H9 (cell line): Measurements from ENCODE around the gene TOR3A. TPM values are rescaled to one million over a fixed set of nuclear protein-coding genes. Genes with fewer than 3 reads are reported as not detected.

Source experiments
- DNase-seq: peaks from one replicate; pipeline ENCODE4 v3.0.0-alpha.2; 2017
- H2AFZ ChIP-seq: one replicate; pipeline ENCODE4 v1.6.1; 2013; ENCODE audit warnings: mild to moderate bottlenecking, low read length, control low read depth, moderate library complexity
- H2AK5ac ChIP-seq: 2 replicates; pipeline ENCODE4 v1.6.1; 2013; ENCODE audit warnings: low read length, control low read depth, mixed read lengths; ENCODE audit not compliant: insufficient read length
- H2BK120ac ChIP-seq: one replicate; pipeline ENCODE4 v1.6.1; 2013; ENCODE audit warnings: low read depth, mild to moderate bottlenecking, low read length, control low read depth, inconsistent platforms; ENCODE audit not compliant: poor library complexity, severe bottlenecking
- H2BK12ac ChIP-seq: 2 replicates; pipeline ENCODE4 v1.6.1; 2013; ENCODE audit warnings: low read length, control low read depth, mixed read lengths, low read depth; ENCODE audit not compliant: insufficient read length
- H2BK15ac ChIP-seq: 2 replicates; pipeline ENCODE4 v1.6.1; 2013; ENCODE audit warnings: low read depth, low read length, control low read depth
- H2BK20ac ChIP-seq: one replicate; pipeline ENCODE4 v1.6.1; 2013; ENCODE audit warnings: low read depth, mild to moderate bottlenecking, low read length, control low read depth, inconsistent platforms; ENCODE audit not compliant: poor library complexity, severe bottlenecking
- H2BK5ac ChIP-seq: 2 replicates; pipeline ENCODE4 v1.6.1; 2013; ENCODE audit warnings: low read length, control low read depth, mixed read lengths; ENCODE audit not compliant: insufficient read length
- H3K14ac ChIP-seq: 2 replicates; pipeline ENCODE4 v1.6.1; 2013; ENCODE audit warnings: low read length, control low read depth; ENCODE audit not compliant: insufficient read depth
- H3K18ac ChIP-seq: 2 replicates; pipeline ENCODE4 v1.6.1; 2013; ENCODE audit warnings: low read depth, mild to moderate bottlenecking, mixed read lengths, low read length, control low read depth; ENCODE audit not compliant: insufficient read length
- H3K23ac ChIP-seq: 2 replicates; pipeline ENCODE4 v1.6.1; 2013; ENCODE audit warnings: low read length, control low read depth, mixed read lengths, low read depth; ENCODE audit not compliant: insufficient read length
- H3K23me2 ChIP-seq: 2 replicates; pipeline ENCODE4 v1.6.1; 2013; ENCODE audit warnings: low read depth, mild to moderate bottlenecking, mixed read lengths, low read length, control low read depth; ENCODE audit not compliant: insufficient read length, poor library complexity, severe bottlenecking
- H3K27ac ChIP-seq: 2 replicates; pipeline ENCODE4 v1.5.1; 2013; ENCODE audit warnings: low read length, control low read depth, mixed read lengths, low read depth; ENCODE audit not compliant: insufficient read length
- H3K27me3 ChIP-seq: 2 replicates; pipeline ENCODE4 v1.6.1; 2013; ENCODE audit warnings: low read length, control low read depth, inconsistent platforms; ENCODE audit not compliant: insufficient read depth
- H3K4ac ChIP-seq: 2 replicates; pipeline ENCODE4 v1.6.1; 2013; ENCODE audit warnings: low read depth, mild to moderate bottlenecking, control low read depth, inconsistent platforms, low read length, moderate library complexity
- H3K4me1 ChIP-seq: 2 replicates; pipeline ENCODE4 v1.6.1; 2013; ENCODE audit warnings: low read length, control low read depth, inconsistent platforms; ENCODE audit not compliant: insufficient read depth
- H3K4me2 ChIP-seq: 2 replicates; pipeline ENCODE4 v1.6.1; 2013; ENCODE audit warnings: low read length, control low read depth, mixed read lengths; ENCODE audit not compliant: insufficient read length, insufficient read depth
- H3K56ac ChIP-seq: 2 replicates; pipeline ENCODE4 v1.6.1; 2013; ENCODE audit warnings: low read depth, mild to moderate bottlenecking, mixed read lengths, low read length, control low read depth; ENCODE audit not compliant: insufficient read length
- H3K79me1 ChIP-seq: 2 replicates; pipeline ENCODE4 v1.6.1; 2013; ENCODE audit warnings: low read depth, mild to moderate bottlenecking, moderate library complexity, low read length, control low read depth, inconsistent platforms; ENCODE audit not compliant: insufficient read depth, poor library complexity, severe bottlenecking
- H3K79me2 ChIP-seq: 2 replicates; pipeline ENCODE4 v1.6.1; 2013; ENCODE audit warnings: low read length, control low read depth, inconsistent platforms; ENCODE audit not compliant: insufficient read depth
- H3K9ac ChIP-seq: 2 replicates; pipeline ENCODE4 v1.6.1; 2013; ENCODE audit warnings: low read length, control low read depth, mixed read lengths; ENCODE audit not compliant: insufficient read length; ENCODE audit errors: extremely low read depth
- H3K9me3 ChIP-seq: one replicate; pipeline ENCODE4 v1.6.1; 2013; ENCODE audit warnings: low read depth, low read length, inconsistent platforms; ENCODE audit not compliant: control insufficient read depth
- H3T11ph ChIP-seq: one replicate; pipeline ENCODE4 v1.6.1; 2013; ENCODE audit warnings: mild to moderate bottlenecking, low read length, control low read depth, inconsistent platforms
- H4K20me1 ChIP-seq: one replicate; pipeline ENCODE4 v1.6.1; 2013; ENCODE audit not compliant: control insufficient read depth, insufficient read length, insufficient read depth
- H4K5ac ChIP-seq: 2 replicates; pipeline ENCODE4 v1.6.1; 2013; ENCODE audit warnings: low read depth, mild to moderate bottlenecking, mixed read lengths, low read length, control low read depth; ENCODE audit not compliant: insufficient read length
- H4K8ac ChIP-seq: replicated peaks from 2 replicates; pipeline ENCODE4 v1.6.1; 2013; ENCODE audit warnings: low read length, control low read depth, mixed read lengths, low read depth; ENCODE audit not compliant: insufficient read length
- H4K91ac ChIP-seq: 2 replicates; pipeline ENCODE4 v1.6.1; 2013; ENCODE audit warnings: low read depth, mild to moderate bottlenecking, moderate library complexity, mixed read lengths, low read length, control low read depth; ENCODE audit not compliant: insufficient read length
- H3K27ac Mint-ChIP-seq, 3 experiments: 2 replicates in 2 of 3; 3 replicates in 1 of 3; pipeline ENCODE4 v1.8.0; 2020 to 2021; ENCODE audit warnings: mixed read lengths in 3 of 3, mild to moderate bottlenecking in 1 of 3, moderate library complexity in 1 of 3
- H3K27me3 Mint-ChIP-seq: 2 replicates; pipeline ENCODE4 v1.8.0; 2021; ENCODE audit warnings: low read depth, mild to moderate bottlenecking, moderate library complexity, mixed read lengths
- H3K36me3 Mint-ChIP-seq, 3 experiments: 2 replicates in 2 of 3; 3 replicates in 1 of 3; pipeline ENCODE4 v1.8.0; 2020 to 2021; ENCODE audit warnings: low read depth in 3 of 3, mixed read lengths in 3 of 3; ENCODE audit not compliant: insufficient read depth in 1 of 3
- H3K4me1 Mint-ChIP-seq, 2 experiments: 2 replicates each; pipeline ENCODE4 v1.8.0; 2020; ENCODE audit warnings: mixed read lengths in 2 of 2
- H3K4me3 Mint-ChIP-seq, 2 experiments: 2 replicates in 1 of 2; 3 replicates in 1 of 2; pipeline ENCODE4 v1.8.0; 2020 to 2021; ENCODE audit warnings: mild to moderate bottlenecking in 2 of 2, mixed read lengths in 2 of 2, moderate library complexity in 1 of 2
- H3K9me3 Mint-ChIP-seq, 2 experiments: 2 replicates in 1 of 2; 3 replicates in 1 of 2; pipeline ENCODE4 v1.8.0; 2020; ENCODE audit warnings: mild to moderate bottlenecking in 2 of 2, mixed read lengths in 2 of 2, moderate library complexity in 1 of 2
- WGBS: extraction: QIAGEN DNeasy Blood & Tissue Kit; methylation state at CpG from one replicate; pipeline ENCODE4 v1.1.7; 2013; ENCODE audit warnings: missing lambda C conversion rate, low lambda C conversion rate, mixed read lengths; ENCODE audit not compliant: insufficient read length; ENCODE audit errors: extremely low coverage; 5-methylcytosine and 5-hydroxymethylcytosine counted together
- long read RNA-seq: library from polyadenylated mRNA; unstranded; transcript quantifications from one replicate; pipeline ENCODE4 v2.0.0, GENCODE V29; 2020
- total RNA-seq: library from RNA; stranded (reverse); gene quantifications from 2 replicates; pipeline ENCODE4 v1.2.1, GENCODE V29; 2021
- TF ChIP-seq, protein P1 (sequence below): fragments of 200-600 bp; sonication (generic); conservative IDR thresholded peaks from 3 replicates; pipeline ENCODE4 v1.8.0; 2021; ENCODE audit warnings: antibody characterized with exemption, mild to moderate bottlenecking

The TOR3A gene, protein sequence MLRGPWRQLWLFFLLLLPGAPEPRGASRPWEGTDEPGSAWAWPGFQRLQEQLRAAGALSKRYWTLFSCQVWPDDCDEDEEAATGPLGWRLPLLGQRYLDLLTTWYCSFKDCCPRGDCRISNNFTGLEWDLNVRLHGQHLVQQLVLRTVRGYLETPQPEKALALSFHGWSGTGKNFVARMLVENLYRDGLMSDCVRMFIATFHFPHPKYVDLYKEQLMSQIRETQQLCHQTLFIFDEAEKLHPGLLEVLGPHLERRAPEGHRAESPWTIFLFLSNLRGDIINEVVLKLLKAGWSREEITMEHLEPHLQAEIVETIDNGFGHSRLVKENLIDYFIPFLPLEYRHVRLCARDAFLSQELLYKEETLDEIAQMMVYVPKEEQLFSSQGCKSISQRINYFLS
- 25.6 and 27.3 TPM in 2 replicates for total RNA-seq
- long read RNA-seq, transcript TOR3A-203 (6 exons, 2,724 nt), result major isoform, 257 of 424 reads
- long read RNA-seq, partial matches to known transcripts, result 60 of 424 reads
- long read RNA-seq, other reads (novel, unspliced or antisense), result 107 of 424 reads

- Mint-ChIP-seq H3K27ac (peak within 1 kb of the TSS; percentile 63 to 97 (median 72)), H3K9me3 (no peaks in the 10 kb centered on the region), H3K4me3 (peak within 1 kb of the TSS; percentile 76 to 94), H3K27me3 (0 out of 2 replicates have a peak, but pooled peaks cover 2% of the 10 kb centered on the region), H3K36me3 (peaks cover 4 to 11% (median 7%) of the 10 kb centered on the region in 3 experiments; a peak in 6 of 7 replicates), H3K4me1 (peaks cover 18 to 20% of the 10 kb centered on the region in 2 experiments)
- H4K8ac ChIP-seq, result no peak within 1 kb of the TSS
- peak within 1 kb of the TSS; percentile 93 for H3K14ac ChIP-seq
- DNase-seq, result peak; percentile 98
- no peak within 1 kb of the TSS for H2BK5ac ChIP-seq
- peak within 1 kb of the TSS; percentile 56 for H3K9ac ChIP-seq
- no peaks in the 10 kb centered on the region for H4K20me1 ChIP-seq
- H2AFZ ChIP-seq, result no peak within 1 kb of the TSS
- peaks cover 13% of the 10 kb centered on the region for H3K23me2 ChIP-seq
- H3K79me2 ChIP-seq, result peaks cover 2% of the 10 kb centered on the region; the same call in 1 of the 2 replicates
- WGBS, result no CpG with 5 or more reads among the region's 51 CpGs
- no peaks in the 10 kb centered on the region for H3K79me1 ChIP-seq
- H2BK15ac ChIP-seq, result no peak within 1 kb of the TSS
- no peak within 1 kb of the TSS for H2BK12ac ChIP-seq
- TF ChIP-seq, protein P1, sequence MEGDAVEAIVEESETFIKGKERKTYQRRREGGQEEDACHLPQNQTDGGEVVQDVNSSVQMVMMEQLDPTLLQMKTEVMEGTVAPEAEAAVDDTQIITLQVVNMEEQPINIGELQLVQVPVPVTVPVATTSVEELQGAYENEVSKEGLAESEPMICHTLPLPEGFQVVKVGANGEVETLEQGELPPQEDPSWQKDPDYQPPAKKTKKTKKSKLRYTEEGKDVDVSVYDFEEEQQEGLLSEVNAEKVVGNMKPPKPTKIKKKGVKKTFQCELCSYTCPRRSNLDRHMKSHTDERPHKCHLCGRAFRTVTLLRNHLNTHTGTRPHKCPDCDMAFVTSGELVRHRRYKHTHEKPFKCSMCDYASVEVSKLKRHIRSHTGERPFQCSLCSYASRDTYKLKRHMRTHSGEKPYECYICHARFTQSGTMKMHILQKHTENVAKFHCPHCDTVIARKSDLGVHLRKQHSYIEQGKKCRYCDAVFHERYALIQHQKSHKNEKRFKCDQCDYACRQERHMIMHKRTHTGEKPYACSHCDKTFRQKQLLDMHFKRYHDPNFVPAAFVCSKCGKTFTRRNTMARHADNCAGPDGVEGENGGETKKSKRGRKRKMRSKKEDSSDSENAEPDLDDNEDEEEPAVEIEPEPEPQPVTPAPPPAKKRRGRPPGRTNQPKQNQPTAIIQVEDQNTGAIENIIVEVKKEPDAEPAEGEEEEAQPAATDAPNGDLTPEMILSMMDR, result no peak
- H3K18ac ChIP-seq, result peak within 1 kb of the TSS; percentile 77
- no peak within 1 kb of the TSS for H4K91ac ChIP-seq
- no peak within 1 kb of the TSS for H3K23ac ChIP-seq
- peak within 1 kb of the TSS; percentile 67 for H3K4me2 ChIP-seq
- no peak within 1 kb of the TSS for H3K56ac ChIP-seq
- H2AK5ac ChIP-seq, result no peak within 1 kb of the TSS
- no peaks in the 10 kb centered on the region for H3K9me3 ChIP-seq
- no peak within 1 kb of the TSS for H2BK20ac ChIP-seq
- H3T11ph ChIP-seq, result no peak within 1 kb of the TSS
- H3K4me1 ChIP-seq, result no peaks in the 10 kb centered on the region
- H3K4ac ChIP-seq, result no peak within 1 kb of the TSS
- no peak within 1 kb of the TSS for H2BK120ac ChIP-seq
- H3K27me3 ChIP-seq, result no peaks in the 10 kb centered on the region
- no peak within 1 kb of the TSS for H4K5ac ChIP-seq
- no peak within 1 kb of the TSS for H3K27ac ChIP-seq
These were observed at the start of gene TOR3A for GRCh38 chr1:179081687-179082332. Gene TOR3A (plus strand): TSS chr1:179082070. CDS start chr1:179082129, 59 bp downstream.
